CD14-positive monocyte (primary cell): ENCODE results near the gene CD4. TPM values are rescaled to one million over a fixed set of nuclear protein-coding genes. Genes with fewer than 3 reads are reported as not detected.
A peak's percentile ranks its signal among the peaks of the same experiment; 100 is the strongest.

Source experiments
- DNase-seq, 3 donors: peaks; one replicate each; pipeline ENCODE4 v3.0.0-alpha.2; 2011 to 2022
- H2AFZ ChIP-seq: 2 replicates; pipeline ENCODE4 v1.6.0; 2012; ENCODE audit warnings: mild to moderate bottlenecking, low read depth, low read length, inconsistent platforms; ENCODE audit not compliant: insufficient read depth, poor library complexity, severe bottlenecking
- H3K27ac ChIP-seq, 2 donors: 1 replicate in 1 of 2; 2 replicates in 1 of 2; pipeline ENCODE4 v1.5.1; 2012 to 2013; ENCODE audit warnings: low read length in 2 of 2, control low read depth in 1 of 2, inconsistent platforms in 1 of 2, low read depth in 1 of 2, mild to moderate bottlenecking in 1 of 2
- H3K27me3 ChIP-seq, 2 donors: one replicate each; pipeline versions ENCODE4 v1.6.0 to v1.6.1; 2011 to 2013; ENCODE audit warnings: low read length in 2 of 2; ENCODE audit not compliant: control insufficient read depth in 2 of 2, insufficient read depth in 2 of 2
- H3K36me3 ChIP-seq, 2 donors: replicated peaks in 1 of 2; 1 replicate in 1 of 2; 2 replicates in 1 of 2; pipeline versions ENCODE4 v1.5.1 to v1.6.1; 2012 to 2013; ENCODE audit warnings: low read length in 2 of 2, control low read depth in 1 of 2, inconsistent platforms in 1 of 2, mild to moderate bottlenecking in 1 of 2; ENCODE audit not compliant: insufficient read depth in 2 of 2, control insufficient read depth in 1 of 2
- H3K4me1 ChIP-seq, 2 donors: 1 replicate in 1 of 2; 2 replicates in 1 of 2; pipeline versions ENCODE4 v1.5.1 to v1.6.1; 2012 to 2013; ENCODE audit warnings: low read length in 2 of 2, control low read depth in 1 of 2, inconsistent platforms in 1 of 2, mild to moderate bottlenecking in 1 of 2, moderate library complexity in 1 of 2; ENCODE audit not compliant: insufficient read depth in 2 of 2, control insufficient read depth in 1 of 2
- H3K4me2 ChIP-seq: replicated peaks from 2 replicates; pipeline ENCODE3; 2012; ENCODE audit warnings: low read length, moderate library complexity, mild to moderate bottlenecking; ENCODE audit not compliant: poor library complexity, severe bottlenecking; ENCODE audit errors: extremely low read depth
- H3K4me3 ChIP-seq, 3 experiments: fragments of 200-600 bp in 1 of 3; sonication (generic) in 1 of 3; replicated peaks in 1 of 3; 1 replicate in 2 of 3; 2 replicates in 1 of 3; pipeline ENCODE4 v1.5.1; 2011 to 2013; ENCODE audit warnings: low read length in 3 of 3, mild to moderate bottlenecking in 3 of 3, control low read depth in 2 of 3, low read depth in 2 of 3, inconsistent platforms in 1 of 3, moderate library complexity in 1 of 3
- H3K79me2 ChIP-seq: 2 replicates; pipeline ENCODE4 v1.6.0; 2012; ENCODE audit warnings: mild to moderate bottlenecking, control low read depth, inconsistent platforms, low read length, moderate library complexity; ENCODE audit not compliant: insufficient read depth
- H3K9ac ChIP-seq: 2 replicates; pipeline ENCODE4 v1.6.0; 2017; ENCODE audit warnings: low read length, mild to moderate bottlenecking; ENCODE audit not compliant: insufficient read depth, poor library complexity, severe bottlenecking
- H3K9me3 ChIP-seq, 2 donors: replicated peaks in 1 of 2; 1 replicate in 1 of 2; 2 replicates in 1 of 2; pipeline versions ENCODE4 v1.5.1 to v1.6.1; 2012 to 2013; ENCODE audit warnings: low read length in 2 of 2, control low read depth in 1 of 2; ENCODE audit not compliant: control insufficient read depth in 1 of 2, insufficient read depth in 1 of 2
- H4K20me1 ChIP-seq: 2 replicates; pipeline ENCODE4 v1.6.0; 2012; ENCODE audit warnings: mild to moderate bottlenecking, low read length, control low read depth, moderate library complexity; ENCODE audit not compliant: insufficient read depth
- H3K27ac Mint-ChIP-seq, 7 donors: one replicate each; pipeline ENCODE4 v1.8.0; 2020; ENCODE audit warnings: mild to moderate bottlenecking in 7 of 7, mixed read lengths in 7 of 7, moderate library complexity in 6 of 7, inconsistent platforms in 2 of 7
- H3K27me3 Mint-ChIP-seq, 3 donors: one replicate each; pipeline ENCODE4 v1.8.0; 2021 to 2022; ENCODE audit warnings: low read depth in 3 of 3, mild to moderate bottlenecking in 3 of 3, mixed read lengths in 3 of 3, moderate library complexity in 3 of 3, inconsistent platforms in 1 of 3
- H3K36me3 Mint-ChIP-seq, 2 donors: one replicate each; pipeline ENCODE4 v1.8.0; 2020; ENCODE audit warnings: mixed read lengths in 2 of 2, inconsistent platforms in 1 of 2, mild to moderate bottlenecking in 1 of 2
- H3K4me1 Mint-ChIP-seq: one replicate; pipeline ENCODE4 v1.8.0; 2020; ENCODE audit warnings: mild to moderate bottlenecking, mixed read lengths
- H3K4me3 Mint-ChIP-seq, 2 donors: one replicate each; pipeline ENCODE4 v1.8.0; 2020; ENCODE audit warnings: mild to moderate bottlenecking in 2 of 2, mixed read lengths in 2 of 2, moderate library complexity in 1 of 2
- H3K9me3 Mint-ChIP-seq, 7 donors: one replicate each; pipeline ENCODE4 v1.8.0; 2020 to 2022; ENCODE audit warnings: mixed read lengths in 7 of 7, mild to moderate bottlenecking in 6 of 7, moderate library complexity in 6 of 7, inconsistent platforms in 2 of 7
- WGBS: methylation state at CpG from one replicate; pipeline ENCODE4 v1.1.5; 2013; ENCODE audit warnings: missing lambda C conversion rate; ENCODE audit not compliant: insufficient coverage; 5-methylcytosine and 5-hydroxymethylcytosine counted together
- intact Hi-C, 2 donors: fragments of 100-400 bp; cut with micrococcal nuclease; formaldehyde crosslinking; loops; one replicate each; pipeline versions ENCODE4 v1.15.0 to v1.15.1; 2023
- polyA plus RNA-seq, 3 donors: library from polyadenylated mRNA; depleted of rRNA in 1 of 3; unstranded in 2 of 3; stranded (reverse) in 1 of 3; fragments of 300-500 nt in 2 of 3; fragments of >200 nt in 1 of 3; fragmentation: Illumina TruSeq in 2 of 3; gene quantifications; 1 replicate in 2 of 3; 2 replicates in 1 of 3; pipeline ENCODE4 v1.2.3, GENCODE V29; 2012 to 2021
- TF ChIP-seq, protein P1 (sequence below): fragments of 200-600 bp; IDR thresholded peaks from one replicate; pipeline ENCODE4 v1.8.0; 2022; ENCODE audit warnings: antibody characterized with exemption, mild to moderate bottlenecking

The CD4 gene
- polyA plus RNA-seq, 3 donors, result 261 to 371 (median 269) TPM

- peaks cover 29 to 35% of the 10 kb centered on the region in 2 donors for H3K4me1 ChIP-seq
- peaks cover 18 to 41% of the 10 kb centered on the region in 2 donors for H3K36me3 Mint-ChIP-seq
- H2AFZ ChIP-seq, result no peak overlapping the region
- no peak overlapping the region for H3K4me3 ChIP-seq
- peaks cover 5% of the 10 kb centered on the region for H4K20me1 ChIP-seq
- H3K27me3 ChIP-seq, result no peaks in the 10 kb centered on the region
- H3K9ac ChIP-seq, result no peak overlapping the region
- peaks cover 3 to 30% of the 10 kb centered on the region in 2 donors for H3K36me3 ChIP-seq
- 13% methylated on average over 1 of the region's 2 CpGs for WGBS
- H3K4me3 Mint-ChIP-seq, result no peak overlapping the region
- H3K9me3 ChIP-seq, result no peaks in the 10 kb centered on the region
- intact Hi-C loops, result no loop called here
- H3K4me2 ChIP-seq, result no peak overlapping the region
- H3K9me3 Mint-ChIP-seq, result no peaks in the 10 kb centered on the region
- H3K27ac Mint-ChIP-seq, result peak overlapping the region in 2 of 7 donors; percentile 31 to 52
- peaks cover 39% of the 10 kb centered on the region for H3K4me1 Mint-ChIP-seq
- TF ChIP-seq, protein P1, sequence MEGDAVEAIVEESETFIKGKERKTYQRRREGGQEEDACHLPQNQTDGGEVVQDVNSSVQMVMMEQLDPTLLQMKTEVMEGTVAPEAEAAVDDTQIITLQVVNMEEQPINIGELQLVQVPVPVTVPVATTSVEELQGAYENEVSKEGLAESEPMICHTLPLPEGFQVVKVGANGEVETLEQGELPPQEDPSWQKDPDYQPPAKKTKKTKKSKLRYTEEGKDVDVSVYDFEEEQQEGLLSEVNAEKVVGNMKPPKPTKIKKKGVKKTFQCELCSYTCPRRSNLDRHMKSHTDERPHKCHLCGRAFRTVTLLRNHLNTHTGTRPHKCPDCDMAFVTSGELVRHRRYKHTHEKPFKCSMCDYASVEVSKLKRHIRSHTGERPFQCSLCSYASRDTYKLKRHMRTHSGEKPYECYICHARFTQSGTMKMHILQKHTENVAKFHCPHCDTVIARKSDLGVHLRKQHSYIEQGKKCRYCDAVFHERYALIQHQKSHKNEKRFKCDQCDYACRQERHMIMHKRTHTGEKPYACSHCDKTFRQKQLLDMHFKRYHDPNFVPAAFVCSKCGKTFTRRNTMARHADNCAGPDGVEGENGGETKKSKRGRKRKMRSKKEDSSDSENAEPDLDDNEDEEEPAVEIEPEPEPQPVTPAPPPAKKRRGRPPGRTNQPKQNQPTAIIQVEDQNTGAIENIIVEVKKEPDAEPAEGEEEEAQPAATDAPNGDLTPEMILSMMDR, result no peak
- no peak overlapping the region for H3K27ac ChIP-seq
- peaks cover 0 to 1% (median 0%) of the 10 kb centered on the region in 3 donors for H3K27me3 Mint-ChIP-seq
- H3K79me2 ChIP-seq, result peaks cover 42% of the 10 kb centered on the region
- no peak for DNase-seq
Observed at GRCh38 chr12:6849427-6849826, 60.1 kb downstream of the CD4 start.

- Histone ChIP-seq H3K27me3 (no peaks in the 10 kb centered on the region), H3K4me3 (peak overlapping the region in 1 of 3 experiments; percentile 93), H4K20me1 (peaks cover 9% of the 10 kb centered on the region), H2AFZ (no peak overlapping the region), H3K79me2 (peaks cover 46% of the 10 kb centered on the region), H3K9me3 (no peaks in the 10 kb centered on the region), H3K4me1 (peaks cover 29 to 35% of the 10 kb centered on the region in 2 donors), H3K27ac (peak overlapping the region in 1 of 2 donors; percentile 85), H3K36me3 (peaks cover 6 to 34% of the 10 kb centered on the region in 2 donors), H3K9ac (no peak overlapping the region), H3K4me2 (peak overlapping the region; percentile 89)
- H3K4me3 Mint-ChIP-seq, result no peak overlapping the region
- peaks cover 0 to 1% (median 0%) of the 10 kb centered on the region in 3 donors for H3K27me3 Mint-ChIP-seq
- TF ChIP-seq, protein P1, result no peak
- H3K27ac Mint-ChIP-seq, result peak overlapping the region in 4 of 7 donors; percentile 33 to 68 (median 50)
- intact Hi-C loops, result loop anchor here in 1 of 2 donors (2.0 to 10.0 kb wide), 2 partner anchors 55 to 187 kb away; partner anchors contain the start of genes ING4 and LRRC23
- H3K36me3 Mint-ChIP-seq, result peaks cover 19 to 37% of the 10 kb centered on the region in 2 donors
- 98% methylated on average over 8 of the region's 10 CpGs for WGBS
- no peaks in the 10 kb centered on the region for H3K9me3 Mint-ChIP-seq
- no peak for DNase-seq
- peaks cover 39% of the 10 kb centered on the region for H3K4me1 Mint-ChIP-seq
Observed at GRCh38 chr12:6849976-6850560, 60.7 kb downstream of the CD4 start.
